HepG2 (cell line): ENCODE results near the gene SNCA. TPM values are rescaled to one million over a fixed set of nuclear protein-coding genes. Genes with fewer than 3 reads are reported as not detected.

Source experiments
- ATAC-seq: fragments of 200-7000 bp; cut with Tn5 transposase; 3 replicates; pipeline ENCODE4 v1.9.1; 2020; ENCODE audit warnings: mild to moderate bottlenecking, moderate library complexity
- BruUV-seq: library from RNA; stranded (reverse); fragments of 400-500 nt; replicated peaks from 2 replicates; lab custom pipeline; 2021; lab: Mats Ljungman, UMichigan
- CTCF ChIA-PET: fragments of 300-600 bp; formaldehyde crosslinking; extraction: SDS; loops from one replicate; lab custom pipeline; 2021; ENCODE audit warnings: low total read pairs, inconsistent platforms, low intra/inter-chr PET ratio; lab: Yijun Ruan, JAX
- POLR2A ChIA-PET: fragments of 350-600 bp; sonication (Branson Sonifier 250); formaldehyde crosslinking; loops from one replicate; lab custom pipeline; 2020; ENCODE audit warnings: antibody characterized with exemption, inconsistent platforms; lab: Yijun Ruan, JAX
- DNase-seq: peaks from one replicate; pipeline ENCODE4 v3.0.0-alpha.2; 2015; ENCODE audit warnings: low spot score
- FAIRE-seq: peaks from 3 replicates; lab custom pipeline; 2011; peaks lifted over from hg19 to GRCh38; lab: Jason Lieb, UNC
- H2AFZ ChIP-seq: one replicate; pipeline ENCODE4 v1.6.1; 2011; ENCODE audit warnings: low read length, inconsistent platforms
- H3K27ac ChIP-seq: fragments of 300-600 bp; 3 replicates; pipeline ENCODE4 v1.8.0; 2011; ENCODE audit warnings: mixed run types, mild to moderate bottlenecking, mixed read lengths, low read length, inconsistent platforms; ENCODE audit not compliant: insufficient read depth; ENCODE audit errors: extremely low read length
- H3K27me3 ChIP-seq, 2 experiments: fragments of 200-600 bp in 1 of 2; 2 replicates in 1 of 2; 3 replicates in 1 of 2; pipeline versions ENCODE4 v1.6.0 to v1.8.0; 2011; ENCODE audit warnings: low read length in 2 of 2, mild to moderate bottlenecking in 2 of 2, moderate library complexity in 2 of 2, inconsistent platforms in 1 of 2; ENCODE audit not compliant: insufficient read depth in 2 of 2, control insufficient read depth in 1 of 2
- H3K36me3 ChIP-seq, 2 experiments: fragments of 200-600 bp in 1 of 2; replicated peaks in 1 of 2; 2 replicates in 1 of 2; 3 replicates in 1 of 2; pipeline versions ENCODE4 v1.5.1 to v1.8.0; 2011; ENCODE audit warnings: low read length in 2 of 2, inconsistent platforms in 1 of 2; ENCODE audit not compliant: insufficient read depth in 2 of 2, control insufficient read depth in 1 of 2
- H3K4me1 ChIP-seq: 2 replicates; pipeline ENCODE4 v1.5.1; 2012; ENCODE audit warnings: low read length, inconsistent platforms; ENCODE audit not compliant: insufficient read depth
- H3K4me2 ChIP-seq: 2 replicates; pipeline ENCODE4 v1.6.0; 2011; ENCODE audit warnings: low read depth, low read length, inconsistent platforms
- H3K4me3 ChIP-seq, 3 experiments: fragments of 200-600 bp in 1 of 3; sonication (generic), shearing (Covaris generic) in 1 of 3; replicated peaks in 1 of 3; 2 replicates each; pipeline ENCODE4 v1.5.1; 2011 to 2016; ENCODE audit warnings: low read length in 3 of 3, inconsistent platforms in 2 of 3, low read depth in 2 of 3, mild to moderate bottlenecking in 2 of 3, control low read depth in 1 of 3, mixed read lengths in 1 of 3; ENCODE audit not compliant: insufficient read depth in 1 of 3
- H3K79me2 ChIP-seq: one replicate; pipeline ENCODE4 v1.6.1; 2011; ENCODE audit warnings: low read length, inconsistent platforms; ENCODE audit not compliant: insufficient read depth
- H3K9ac ChIP-seq: 2 replicates; pipeline ENCODE4 v1.6.0; 2011; ENCODE audit warnings: mild to moderate bottlenecking, low read depth, low read length, inconsistent platforms; ENCODE audit not compliant: insufficient read depth
- H3K9me3 ChIP-seq: 2 replicates; pipeline ENCODE4 v1.5.1; 2012; ENCODE audit warnings: mild to moderate bottlenecking, low read length
- H4K20me1 ChIP-seq: 2 replicates; pipeline ENCODE4 v1.6.0; 2011; ENCODE audit warnings: inconsistent platforms, mild to moderate bottlenecking, low read length, moderate library complexity; ENCODE audit not compliant: insufficient read depth
- AHR ChIP-seq: IDR thresholded peaks from 2 replicates; pipeline ENCODE4 v1.6.1; 2018; ENCODE audit warnings: missing genetic modification reagents, missing compliant biosample characterization
- HOXD1 ChIP-seq: sonication (generic); formaldehyde crosslinking; IDR thresholded peaks from 2 replicates; pipeline ENCODE4 v1.5.0; 2020; ENCODE audit warnings: missing genetic modification reagents
- KLF15 ChIP-seq: sonication (generic); formaldehyde crosslinking; IDR thresholded peaks from 2 replicates; pipeline ENCODE4 v1.8.1; 2023; ENCODE audit warnings: borderline replicate concordance, mild to moderate bottlenecking, inconsistent platforms, missing genetic modification reagents, mixed read lengths
- POLR2G ChIP-seq: fragments of 200-400 bp; formaldehyde crosslinking; IDR thresholded peaks from 2 replicates; pipeline ENCODE4 v1.6.1; 2018; ENCODE audit warnings: mild to moderate bottlenecking, low read depth, low read length, moderate library complexity
- ZBTB7B ChIP-seq: sonication (generic); formaldehyde crosslinking; IDR thresholded peaks from 2 replicates; pipeline ENCODE4 v1.4.0; 2020; ENCODE audit warnings: missing genetic modification reagents
- ZNF558 ChIP-seq: sonication (generic); formaldehyde crosslinking; IDR thresholded peaks from 2 replicates; pipeline ENCODE4 v1.9.0; 2022; ENCODE audit warnings: mild to moderate bottlenecking, missing genetic modification reagents, borderline replicate concordance
- ZNF572 ChIP-seq: sonication (generic); formaldehyde crosslinking; IDR thresholded peaks from 2 replicates; pipeline ENCODE4 v1.5.1; 2020; ENCODE audit warnings: mild to moderate bottlenecking, missing genetic modification reagents
- ZNF619 ChIP-seq: sonication (generic); formaldehyde crosslinking; IDR thresholded peaks from 2 replicates; pipeline ENCODE4 v1.4.0; 2020; ENCODE audit warnings: mild to moderate bottlenecking, missing genetic modification reagents
- ZSCAN22 ChIP-seq: sonication (generic); formaldehyde crosslinking; IDR thresholded peaks from 2 replicates; pipeline ENCODE4 v1.4.0; 2020; ENCODE audit warnings: mild to moderate bottlenecking, missing genetic modification reagents
- WGBS: methylation state at CpG from one replicate; pipeline ENCODE4 v1.1.6; 2017; ENCODE audit warnings: low lambda C conversion rate; 5-methylcytosine and 5-hydroxymethylcytosine counted together
- in situ Hi-C: cut with HindIII; loops from 2 replicates; pipeline ENCODE4 v1.10.0; 2017; ENCODE audit warnings: low pct_unique_long_range_greater_than_20kb; ENCODE audit not compliant: extremely low pct_ligation_motif_present
- intact Hi-C: fragments of 100-400 bp; cut with micrococcal nuclease; formaldehyde crosslinking; loops from one replicate; pipeline ENCODE4 v1.10.0; 2022; ENCODE audit not compliant: unreplicated experiment
- polyA plus RNA-seq, 8 experiments: library from polyadenylated mRNA; depleted of rRNA in 3 of 8; stranded (reverse) in 7 of 8; unstranded in 1 of 8; fragments of >200 nt; fragmentation: Illumina TruSeq in 4 of 8; extraction: Trizol in 4 of 8; gene quantifications; 2 replicates each; pipeline versions ENCODE4 v1.2.1 to v1.2.3, GENCODE V29; 2011 to 2016; ENCODE audit warnings: low read depth in 4 of 8, missing spikeins in 1 of 8, mixed read lengths in 1 of 8; ENCODE audit not compliant: insufficient read depth in 1 of 8
- total RNA-seq, 5 experiments: library from RNA; depleted of rRNA; stranded (reverse); fragments of >200 nt; fragmentation: Illumina TruSeq; extraction: Trizol; gene quantifications; 2 replicates each; pipeline ENCODE4 v1.2.3, GENCODE V29; 2016; ENCODE audit warnings: low read depth in 1 of 5
- TF ChIP-seq, protein P1 (sequence below): sonication (generic); formaldehyde crosslinking; IDR thresholded peaks from 2 replicates; pipeline ENCODE4 v1.5.0; 2020; ENCODE audit warnings: mild to moderate bottlenecking, missing genetic modification reagents
- TF ChIP-seq, protein P2 (sequence below): sonication (generic); formaldehyde crosslinking; IDR thresholded peaks from 2 replicates; pipeline ENCODE4 v1.8.0; 2022; ENCODE audit warnings: mild to moderate bottlenecking, missing genetic modification reagents, borderline replicate concordance
- TF ChIP-seq, protein P3 (sequence below): sonication (generic); formaldehyde crosslinking; IDR thresholded peaks from 2 replicates; pipeline ENCODE4 v1.8.1; 2023; ENCODE audit warnings: mild to moderate bottlenecking, inconsistent platforms, moderate library complexity, missing genetic modification reagents, borderline replicate concordance
- TF ChIP-seq, protein P4 (sequence below): IDR thresholded peaks from 2 replicates; pipeline ENCODE4 v1.6.1; 2016; ENCODE audit warnings: low read depth
- TF ChIP-seq, protein P5 (sequence below): sonication (generic); formaldehyde crosslinking; conservative IDR thresholded peaks from 2 replicates; pipeline ENCODE4 v1.8.0; 2022; ENCODE audit warnings: mild to moderate bottlenecking, moderate library complexity, missing genetic modification reagents

SNCA gene
- total and polyA plus RNA-seq, 2 of the 13 experiments (the other 11 are each of a cell fraction or from before 2014, with no cell fraction given) = not detected

DNA sequence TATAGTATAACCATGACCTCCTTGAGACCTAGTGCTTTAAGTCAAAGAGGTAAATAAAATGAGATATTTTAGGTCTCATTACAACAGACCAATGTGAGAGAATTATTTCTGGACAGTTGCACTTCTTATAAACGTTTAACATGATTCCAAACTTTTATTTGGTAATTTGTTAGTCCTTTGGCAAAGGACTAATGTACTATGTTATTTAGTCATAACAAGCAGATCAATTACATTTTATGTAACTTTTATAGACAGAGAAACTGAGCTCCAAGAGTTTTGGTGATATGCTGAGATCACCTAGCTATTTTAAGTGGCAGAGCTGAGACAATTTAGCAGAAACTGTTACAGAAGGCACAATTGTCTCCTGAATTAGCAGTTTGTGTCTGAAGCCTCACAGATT, 2.6 kb upstream of the SNCA start:
- Histone ChIP-seq H3K4me2 (no peak overlapping the region), H4K20me1 (no peaks in the 10 kb centered on the region), H3K4me1 (no peaks in the 10 kb centered on the region), H3K27me3 (peaks cover 2 to 10% of the 10 kb centered on the region in 2 experiments; a peak in 3 of 5 replicates), H3K27ac (no peak overlapping the region), H3K36me3 (no peaks in the 10 kb centered on the region), H3K79me2 (no peaks in the 10 kb centered on the region), H2AFZ (no peak overlapping the region), H3K4me3 (no peak overlapping the region), H3K9me3 (no peaks in the 10 kb centered on the region), H3K9ac (no peak overlapping the region)
- BruUV-seq = no TSS peak
- FAIRE-seq (no peak), ATAC-seq (no peak), DNase-seq (no peak)
- ChIA-PET POLR2A (no interaction called here), CTCF (no interaction called here)
- 0% methylated on average over 1 of the region's 1 CpG for WGBS
- in situ Hi-C loops (no loop called here), intact Hi-C loops (no loop called here)
- TF ChIP-seq AHR (CRISPR knock-in tag) (no peak), ZNF572 (CRISPR knock-in tag) (no peak), ZBTB7B (CRISPR knock-in tag) (no peak), HOXD1 (CRISPR knock-in tag) (no peak), KLF15 (no peak), ZNF558 (CRISPR knock-in tag) (no peak), POLR2G (no peak), ZNF619 (CRISPR knock-in tag) (no peak), ZSCAN22 (CRISPR knock-in tag) (no peak)
- TF ChIP-seq, protein P1, sequence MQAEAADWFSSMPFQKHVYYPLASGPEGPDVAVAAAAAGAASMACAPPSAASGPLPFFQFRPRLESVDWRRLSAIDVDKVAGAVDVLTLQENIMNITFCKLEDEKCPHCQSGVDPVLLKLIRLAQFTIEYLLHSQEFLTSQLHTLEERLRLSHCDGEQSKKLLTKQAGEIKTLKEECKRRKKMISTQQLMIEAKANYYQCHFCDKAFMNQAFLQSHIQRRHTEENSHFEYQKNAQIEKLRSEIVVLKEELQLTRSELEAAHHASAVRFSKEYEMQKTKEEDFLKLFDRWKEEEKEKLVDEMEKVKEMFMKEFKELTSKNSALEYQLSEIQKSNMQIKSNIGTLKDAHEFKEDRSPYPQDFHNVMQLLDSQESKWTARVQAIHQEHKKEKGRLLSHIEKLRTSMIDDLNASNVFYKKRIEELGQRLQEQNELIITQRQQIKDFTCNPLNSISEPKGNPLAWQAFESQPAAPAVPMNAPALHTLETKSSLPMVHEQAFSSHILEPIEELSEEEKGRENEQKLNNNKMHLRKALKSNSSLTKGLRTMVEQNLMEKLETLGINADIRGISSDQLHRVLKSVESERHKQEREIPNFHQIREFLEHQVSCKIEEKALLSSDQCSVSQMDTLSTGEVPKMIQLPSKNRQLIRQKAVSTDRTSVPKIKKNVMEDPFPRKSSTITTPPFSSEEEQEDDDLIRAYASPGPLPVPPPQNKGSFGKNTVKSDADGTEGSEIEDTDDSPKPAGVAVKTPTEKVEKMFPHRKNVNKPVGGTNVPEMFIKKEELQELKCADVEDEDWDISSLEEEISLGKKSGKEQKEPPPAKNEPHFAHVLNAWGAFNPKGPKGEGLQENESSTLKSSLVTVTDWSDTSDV (CRISPR knock-in tag) = no peak
- TF ChIP-seq, protein P2, sequence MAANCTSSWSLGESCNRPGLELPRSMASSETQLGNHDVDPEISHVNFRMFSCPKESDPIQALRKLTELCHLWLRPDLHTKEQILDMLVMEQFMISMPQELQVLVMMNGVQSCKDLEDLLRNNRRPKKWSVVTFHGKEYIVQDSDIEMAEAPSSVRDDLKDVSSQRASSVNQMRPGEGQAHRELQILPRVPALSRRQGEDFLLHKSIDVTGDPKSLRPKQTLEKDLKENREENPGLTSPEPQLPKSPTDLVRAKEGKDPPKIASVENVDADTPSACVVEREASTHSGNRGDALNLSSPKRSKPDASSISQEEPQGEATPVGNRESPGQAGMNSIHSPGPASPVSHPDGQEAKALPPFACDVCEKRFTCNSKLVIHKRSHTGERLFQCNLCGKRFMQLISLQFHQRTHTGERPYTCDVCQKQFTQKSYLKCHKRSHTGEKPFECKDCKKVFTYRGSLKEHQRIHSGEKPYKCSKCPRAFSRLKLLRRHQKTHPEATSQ (CRISPR knock-in tag) = no peak
- TF ChIP-seq, protein P3, sequence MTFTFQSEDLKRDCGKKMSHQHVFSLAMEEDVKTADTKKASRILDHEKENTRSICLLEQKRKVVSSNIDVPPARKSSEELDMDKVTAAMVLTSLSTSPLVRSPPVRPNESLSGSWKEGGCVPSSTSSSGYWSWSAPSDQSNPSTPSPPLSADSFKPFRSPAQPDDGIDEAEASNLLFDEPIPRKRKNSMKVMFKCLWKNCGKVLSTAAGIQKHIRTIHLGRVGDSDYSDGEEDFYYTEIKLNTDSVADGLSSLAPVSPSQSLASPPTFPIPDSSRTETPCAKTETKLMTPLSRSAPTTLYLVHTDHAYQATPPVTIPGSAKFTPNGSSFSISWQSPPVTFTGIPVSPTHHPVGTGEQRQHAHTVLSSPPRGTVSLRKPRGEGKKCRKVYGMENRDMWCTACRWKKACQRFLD (CRISPR knock-in tag) = no peak
- TF ChIP-seq, protein P4, sequence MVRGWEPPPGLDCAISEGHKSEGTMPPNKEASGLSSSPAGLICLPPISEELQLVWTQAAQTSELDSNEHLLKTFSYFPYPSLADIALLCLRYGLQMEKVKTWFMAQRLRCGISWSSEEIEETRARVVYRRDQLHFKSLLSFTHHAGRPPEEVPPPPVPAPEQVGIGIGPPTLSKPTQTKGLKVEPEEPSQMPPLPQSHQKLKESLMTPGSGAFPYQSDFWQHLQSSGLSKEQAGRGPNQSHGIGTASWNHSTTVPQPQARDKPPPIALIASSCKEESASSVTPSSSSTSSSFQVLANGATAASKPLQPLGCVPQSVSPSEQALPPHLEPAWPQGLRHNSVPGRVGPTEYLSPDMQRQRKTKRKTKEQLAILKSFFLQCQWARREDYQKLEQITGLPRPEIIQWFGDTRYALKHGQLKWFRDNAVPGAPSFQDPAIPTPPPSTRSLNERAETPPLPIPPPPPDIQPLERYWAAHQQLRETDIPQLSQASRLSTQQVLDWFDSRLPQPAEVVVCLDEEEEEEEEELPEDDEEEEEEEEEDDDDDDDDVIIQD (CRISPR knock-in tag) = no peak
- TF ChIP-seq, protein P5, sequence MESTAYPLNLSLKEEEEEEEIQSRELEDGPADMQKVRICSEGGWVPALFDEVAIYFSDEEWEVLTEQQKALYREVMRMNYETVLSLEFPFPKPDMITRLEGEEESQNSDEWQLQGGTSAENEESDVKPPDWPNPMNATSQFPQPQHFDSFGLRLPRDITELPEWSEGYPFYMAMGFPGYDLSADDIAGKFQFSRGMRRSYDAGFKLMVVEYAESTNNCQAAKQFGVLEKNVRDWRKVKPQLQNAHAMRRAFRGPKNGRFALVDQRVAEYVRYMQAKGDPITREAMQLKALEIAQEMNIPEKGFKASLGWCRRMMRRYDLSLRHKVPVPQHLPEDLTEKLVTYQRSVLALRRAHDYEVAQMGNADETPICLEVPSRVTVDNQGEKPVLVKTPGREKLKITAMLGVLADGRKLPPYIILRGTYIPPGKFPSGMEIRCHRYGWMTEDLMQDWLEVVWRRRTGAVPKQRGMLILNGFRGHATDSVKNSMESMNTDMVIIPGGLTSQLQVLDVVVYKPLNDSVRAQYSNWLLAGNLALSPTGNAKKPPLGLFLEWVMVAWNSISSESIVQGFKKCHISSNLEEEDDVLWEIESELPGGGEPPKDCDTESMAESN (CRISPR knock-in tag) = no peak
